Activated naive CD8-positive, alpha-beta T cell treated with anti-CD3 and anti-CD28 coated beads, Interleukin-2, amount 50 U/mL, for 16 hours (primary cell): ENCODE results near the gene UMAD1.

Experiments used
- DNase-seq: peaks from one replicate; pipeline ENCODE4 v3.0.0-alpha.2; 2020; ENCODE audit warnings: low read depth, low spot score

Gene UMAD1

GRCh38 chr7:7920056-7920455 lies 279.5 kb downstream of the UMAD1 start:
- DNase-seq = no peak

GRCh38 chr7:7920481-7920880 lies 279.9 kb downstream of the UMAD1 start:
- no peak for DNase-seq

- DNase-seq = no peak
Observed at GRCh38 chr7:7921830-7922229, 281.3 kb downstream of the UMAD1 start.

GRCh38 chr7:7922684-7923385 lies 282.3 kb downstream of the UMAD1 start:
- no peak for DNase-seq

- no peak for DNase-seq
Observed at GRCh38 chr7:7923818-7924217, 283.3 kb downstream of the UMAD1 start.

GRCh38 chr7:7924303-7924702 lies 283.8 kb downstream of the UMAD1 start:
- DNase-seq = no peak
